HG03565 (cell line): ENCODE measurements around the gene TMPRSS4.

Experiments
- ATAC-seq: cut with Tn5 transposase; IDR thresholded peaks from one replicate; pipeline ENCODE4 v1.9.1; 2021; ENCODE audit warnings: mild to moderate bottlenecking, moderate library complexity; ENCODE audit not compliant: unreplicated experiment

TMPRSS4 gene

GRCh38 chr11:118078911-118079411, 2.1 kb downstream of the TMPRSS4 start:
- ATAC-seq: no peak

GRCh38 chr11:118079491-118079890, 2.6 kb downstream of the TMPRSS4 start:
- no peak for ATAC-seq

- ATAC-seq: no peak
Measured at GRCh38 chr11:118080296-118080695, 3.4 kb downstream of the TMPRSS4 start.

GRCh38 chr11:118081241-118081958, 4.5 kb downstream of the TMPRSS4 start:
- no peak for ATAC-seq

GRCh38 chr11:118082880-118083552, 6.1 kb downstream of the TMPRSS4 start:
- no peak for ATAC-seq

- no peak for ATAC-seq
Measured at GRCh38 chr11:118084247-118084646, 7.4 kb downstream of the TMPRSS4 start.

- ATAC-seq: no peak
Measured at GRCh38 chr11:118084656-118085055, 7.8 kb downstream of the TMPRSS4 start.

GRCh38 chr11:118086913-118087768, 10.3 kb downstream of the TMPRSS4 start, which contains the start of gene SMIM35:
SMIM35 (minus strand) TSS chr11:118086963; CDS start chr11:118086757, 206 bp downstream.
- ATAC-seq: no peak

- no peak for ATAC-seq
Measured at GRCh38 chr11:118087931-118088330, 11.1 kb downstream of the TMPRSS4 start.

GRCh38 chr11:118088531-118088930, 11.7 kb downstream of the TMPRSS4 start:
- ATAC-seq: no peak

GRCh38 chr11:118090545-118091162, 13.8 kb downstream of the TMPRSS4 start:
- ATAC-seq: no peak

GRCh38 chr11:118091690-118092089, 14.8 kb downstream of the TMPRSS4 start:
- no peak for ATAC-seq

- no peak for ATAC-seq
Measured at GRCh38 chr11:118092907-118093571, 16.2 kb downstream of the TMPRSS4 start.

GRCh38 chr11:118095493-118095892, 18.6 kb downstream of the TMPRSS4 start:
- ATAC-seq: no peak

GRCh38 chr11:118095967-118096367, 19.1 kb downstream of the TMPRSS4 start:
- ATAC-seq: no peak

GRCh38 chr11:118098996-118099837, 22.3 kb downstream of the TMPRSS4 start:
- no peak for ATAC-seq

GRCh38 chr11:118099838-118100556, 23.1 kb downstream of the TMPRSS4 start:
- ATAC-seq: no peak

GRCh38 chr11:118100691-118101232, 23.9 kb downstream of the TMPRSS4 start:
- ATAC-seq: no peak
